ENCODE results near the gene C2orf72. TPM values are rescaled to one million over a fixed set of nuclear protein-coding genes. Genes with fewer than 3 reads are reported as not detected.
"Not testable (repeated sequence)": the region's sequence is repeated elsewhere in the genome, so short reads cannot be mapped to it uniquely, and the experiment has no call there.

C2orf72 gene
- total and polyA plus RNA-seq, 4 experiments from 2014 or later: not detected

DNA sequence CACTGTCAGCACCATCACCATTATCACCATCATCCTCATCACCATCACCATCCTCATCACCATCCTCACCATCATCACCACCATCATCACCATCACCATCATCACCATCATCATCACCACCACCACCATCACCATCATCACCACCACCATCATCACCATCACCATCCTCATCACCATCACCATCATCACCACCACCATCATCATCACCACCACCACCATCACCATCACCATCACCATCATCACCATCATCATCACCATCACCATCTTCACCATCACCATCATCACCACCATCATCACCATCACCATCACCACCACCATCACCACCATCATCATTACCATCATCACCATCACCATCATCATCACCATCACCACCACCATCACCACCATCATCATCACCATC is 32.4 kb upstream of the C2orf72 start:
- H3K27me3 Mint-ChIP-seq: peaks cover 21 to 27% of the 10 kb centered on the region in 2 donors
- H3K9me3 Mint-ChIP-seq; H3K4me3 ChIP-seq (ENCODE audit: low read length in 2 of 2); H3K27ac Mint-ChIP-seq; H3K9me3 ChIP-seq (ENCODE audit: control insufficient read depth in 1 of 2, low read length in 2 of 2); H3K36me3 Mint-ChIP-seq; H3K4me1 Mint-ChIP-seq; POLR2A ChIA-PET (ENCODE audit: partially characterized antibody); H3K36me3 ChIP-seq (ENCODE audit: insufficient read depth, low read length); H3K4me1 ChIP-seq (ENCODE audit: insufficient read depth, low read length); H3K27me3 ChIP-seq (ENCODE audit: insufficient read depth, low read length); H3K27ac ChIP-seq (ENCODE audit: low read depth, low read length); intact Hi-C loops (cut with micrococcal nuclease); DNase-seq: not testable (repeated sequence)
- CTCF ChIA-PET (ENCODE audit: partially characterized antibody): interaction anchor here (1.1 to 1.3 kb wide), 2 partner anchors 13 to 17 kb away, joined by 3 to 4 read pairs; no protein-coding TSS in a partner anchor
- peak overlapping the region in 1 of 8 donors; percentile 67 for H3K4me3 Mint-ChIP-seq

DNA sequence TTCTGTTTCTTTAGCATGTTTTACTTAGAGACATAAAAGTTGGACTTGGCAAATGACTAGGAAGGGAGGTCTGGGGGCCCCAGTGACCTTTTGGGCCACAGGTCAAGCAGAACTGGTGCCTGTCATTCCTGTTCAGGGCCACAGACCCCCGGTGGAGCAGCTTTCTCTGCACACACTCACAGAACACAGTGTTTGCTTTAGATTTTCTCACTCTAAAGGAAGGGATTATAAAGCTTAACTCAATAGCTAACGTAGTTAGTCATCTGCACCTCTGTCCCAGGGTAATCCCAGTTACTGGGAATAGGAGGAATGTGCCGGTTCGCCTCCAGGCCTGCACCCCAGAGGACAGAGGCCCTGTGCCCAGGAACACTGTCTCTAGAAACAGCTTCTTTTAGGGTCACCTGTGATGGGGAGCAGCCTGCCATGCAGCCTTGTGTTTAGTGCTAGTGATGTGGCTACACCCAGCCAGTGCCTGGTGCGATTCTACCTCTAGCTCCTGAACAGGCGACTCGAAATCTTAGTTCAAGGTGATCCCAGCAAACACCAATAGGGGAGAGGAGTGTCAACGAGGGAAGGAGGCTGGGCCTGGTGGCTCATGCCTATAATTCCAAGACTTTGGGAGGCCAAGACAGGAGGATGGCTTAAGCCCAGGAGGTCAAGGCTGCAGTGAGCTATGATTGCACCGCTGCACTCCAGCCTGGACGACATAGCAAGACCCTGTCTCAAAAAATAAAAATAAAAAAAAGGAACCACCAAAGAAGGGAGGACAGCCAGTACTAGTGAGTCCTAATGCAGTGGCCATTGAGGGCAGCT is 29.8 kb upstream of the C2orf72 start:
- H3K27me3 Mint-ChIP-seq: peaks cover 8 to 14% of the 10 kb centered on the region in 2 donors
- H3K27ac Mint-ChIP-seq: no peak overlapping the region
- no peak for DNase-seq
- peaks cover 0 to 6% (median 3%) of the 10 kb centered on the region in 8 donors for H3K9me3 Mint-ChIP-seq
- Histone ChIP-seq H3K27me3 (ENCODE audit: insufficient read depth, low read length) (no peaks in the 10 kb centered on the region), H3K27ac (ENCODE audit: low read depth, low read length) (no peak overlapping the region), H3K9me3 (ENCODE audit: control insufficient read depth in 1 of 2, low read length in 2 of 2) (no peaks in the 10 kb centered on the region), H3K36me3 (ENCODE audit: insufficient read depth, low read length) (no peaks in the 10 kb centered on the region), H3K4me1 (ENCODE audit: insufficient read depth, low read length) (no peaks in the 10 kb centered on the region), H3K4me3 (ENCODE audit: low read length in 2 of 2) (no peak overlapping the region)
- intact Hi-C loops (cut with micrococcal nuclease): no loop called here
- H3K4me1 Mint-ChIP-seq: peaks cover 0 to 3% (median 0%) of the 10 kb centered on the region in 4 donors
- POLR2A ChIA-PET (ENCODE audit: partially characterized antibody): no interaction called here
- peaks cover 0 to 4% of the 10 kb centered on the region in 2 donors for H3K36me3 Mint-ChIP-seq
- no peak overlapping the region for H3K4me3 Mint-ChIP-seq
- CTCF ChIA-PET (ENCODE audit: partially characterized antibody): interaction anchor here (1.2 kb wide), 1 partner anchor 20 kb away, joined by 3 read pairs; no protein-coding TSS in a partner anchor

DNA sequence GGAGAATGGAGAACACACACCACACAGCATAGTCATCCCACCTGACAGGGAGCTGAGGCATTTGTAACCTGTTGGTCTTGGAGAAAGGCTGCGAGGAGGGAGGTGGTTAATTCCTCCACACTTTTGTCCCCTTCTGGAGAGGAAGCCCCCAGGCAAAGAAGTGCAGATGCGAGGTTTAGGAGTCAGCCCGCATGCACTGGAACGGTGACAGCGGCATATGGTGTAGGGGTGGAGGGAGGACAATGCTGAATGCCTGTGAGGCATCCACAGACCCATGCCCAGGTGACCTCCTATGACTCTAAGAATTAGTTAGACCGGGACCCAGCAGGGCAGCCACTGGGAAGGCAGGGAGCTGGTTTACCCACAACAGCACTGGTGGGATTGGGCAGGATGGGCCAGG is 29.2 kb upstream of the C2orf72 start:
- Mint-ChIP-seq H3K4me3 (no peak overlapping the region), H3K9me3 (peaks cover 0 to 6% (median 3%) of the 10 kb centered on the region in 8 donors), H3K27ac (no peak overlapping the region), H3K4me1 (peaks cover 0 to 3% (median 0%) of the 10 kb centered on the region in 4 donors), H3K36me3 (peaks cover 0 to 4% of the 10 kb centered on the region in 2 donors), H3K27me3 (peaks cover 8 to 12% of the 10 kb centered on the region in 2 donors)
- ChIA-PET CTCF (ENCODE audit: partially characterized antibody) (interaction anchor here (1.2 kb wide), 1 partner anchor 21 kb away, joined by 3 read pairs; no protein-coding TSS in a partner anchor), POLR2A (ENCODE audit: partially characterized antibody) (no interaction called here)
- Histone ChIP-seq H3K9me3 (ENCODE audit: control insufficient read depth in 1 of 2, low read length in 2 of 2) (no peaks in the 10 kb centered on the region), H3K4me1 (ENCODE audit: insufficient read depth, low read length) (no peaks in the 10 kb centered on the region), H3K27me3 (ENCODE audit: insufficient read depth, low read length) (no peaks in the 10 kb centered on the region), H3K4me3 (ENCODE audit: low read length in 2 of 2) (no peak overlapping the region), H3K36me3 (ENCODE audit: insufficient read depth, low read length) (no peaks in the 10 kb centered on the region), H3K27ac (ENCODE audit: low read depth, low read length) (no peak overlapping the region)
- intact Hi-C loops (cut with micrococcal nuclease): no loop called here
- no peak for DNase-seq

DNA sequence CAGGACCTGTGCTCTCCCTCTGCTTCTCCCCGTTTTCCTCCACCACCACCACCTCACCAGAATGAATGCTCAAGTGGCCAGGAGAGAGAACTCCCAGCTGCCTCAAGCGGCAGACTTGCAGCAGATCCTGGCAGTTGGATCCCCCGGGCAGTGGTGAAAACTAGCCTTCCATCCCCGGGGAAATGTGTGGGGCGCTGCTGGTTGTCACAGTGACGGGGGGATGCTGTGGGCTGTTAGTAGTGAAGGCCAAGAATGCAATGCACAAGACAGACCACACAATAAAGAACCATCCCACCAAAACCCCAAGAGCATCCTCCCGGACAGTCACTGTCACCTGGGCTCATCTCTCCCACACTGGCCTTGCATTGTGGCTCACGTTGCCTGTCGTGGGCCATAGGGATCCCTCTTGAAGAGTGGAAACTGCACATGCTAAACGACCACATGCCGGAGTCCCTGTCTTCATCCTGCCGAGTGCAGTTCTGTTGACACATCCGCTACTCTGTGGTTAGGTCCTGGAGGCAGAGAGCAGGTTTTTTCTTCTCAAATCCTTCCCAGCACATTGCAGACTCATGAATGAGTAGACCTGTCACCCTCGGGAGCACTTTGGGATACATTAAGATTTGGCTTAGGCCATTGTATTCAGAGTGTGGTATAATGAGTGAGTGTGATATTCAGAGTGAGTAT is 27.9 kb upstream of the C2orf72 start:
- no peak overlapping the region for H3K4me3 ChIP-seq (ENCODE audit: low read length in 2 of 2)
- Mint-ChIP-seq H3K9me3 (peaks cover 0 to 6% (median 3%) of the 10 kb centered on the region in 8 donors), H3K4me3 (no peak overlapping the region), H3K27ac (no peak overlapping the region), H3K27me3 (peaks cover 8 to 10% of the 10 kb centered on the region in 2 donors), H3K4me1 (peaks cover 0 to 3% (median 0%) of the 10 kb centered on the region in 4 donors), H3K36me3 (peaks cover 0 to 4% of the 10 kb centered on the region in 2 donors)
- intact Hi-C loops (cut with micrococcal nuclease): no loop called here
- no peaks in the 10 kb centered on the region for H3K27me3 ChIP-seq (ENCODE audit: insufficient read depth, low read length)
- DNase-seq: no peak
- H3K9me3 ChIP-seq (ENCODE audit: control insufficient read depth in 1 of 2, low read length in 2 of 2): no peaks in the 10 kb centered on the region
- no peak overlapping the region for H3K27ac ChIP-seq (ENCODE audit: low read depth, low read length)
- ChIA-PET CTCF (ENCODE audit: partially characterized antibody) (no interaction called here), POLR2A (ENCODE audit: partially characterized antibody) (no interaction called here)
- no peaks in the 10 kb centered on the region for H3K36me3 ChIP-seq (ENCODE audit: insufficient read depth, low read length)
- no peaks in the 10 kb centered on the region for H3K4me1 ChIP-seq (ENCODE audit: insufficient read depth, low read length)

DNA sequence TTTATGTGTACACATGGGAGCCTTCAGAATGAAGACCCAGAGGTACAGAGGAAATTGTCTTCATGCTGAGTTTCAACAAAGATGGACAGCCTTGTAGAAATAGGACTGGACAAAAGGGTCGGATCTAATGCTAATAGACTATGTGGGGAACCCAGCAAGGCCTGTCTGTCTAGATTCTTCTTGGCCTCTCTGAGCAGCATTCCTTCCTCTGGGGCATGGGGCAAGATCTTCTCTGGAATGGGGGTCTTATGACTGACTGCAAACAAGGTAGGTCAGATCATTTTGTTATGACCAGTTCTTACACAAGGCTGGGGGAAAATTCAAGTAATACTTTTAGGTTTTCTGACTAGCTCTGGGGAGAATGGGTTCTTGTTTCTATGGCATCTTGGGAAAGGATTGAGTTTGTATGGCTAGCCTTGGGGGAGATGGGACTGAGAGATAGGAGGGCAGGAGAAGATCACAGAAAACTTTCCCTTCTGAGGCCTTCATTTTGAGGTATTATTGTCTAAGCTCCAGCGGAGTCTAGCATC is 27.1 kb upstream of the C2orf72 start:
- intact Hi-C loops (cut with micrococcal nuclease): no loop called here
- no peak overlapping the region for H3K4me3 Mint-ChIP-seq
- no peak overlapping the region for H3K4me3 ChIP-seq (ENCODE audit: low read length in 2 of 2)
- no peaks in the 10 kb centered on the region for H3K9me3 ChIP-seq (ENCODE audit: control insufficient read depth in 1 of 2, low read length in 2 of 2)
- H3K27me3 Mint-ChIP-seq: peaks cover 10 to 14% of the 10 kb centered on the region in 2 donors
- H3K4me1 ChIP-seq (ENCODE audit: insufficient read depth, low read length): no peaks in the 10 kb centered on the region
- H3K4me1 Mint-ChIP-seq: peaks cover 0 to 3% (median 0%) of the 10 kb centered on the region in 4 donors
- DNase-seq: no peak
- CTCF ChIA-PET (ENCODE audit: partially characterized antibody): interaction anchor here (0.7 kb wide), 1 partner anchor 15 kb away, joined by 3 read pairs; no protein-coding TSS in a partner anchor
- no peaks in the 10 kb centered on the region for H3K27me3 ChIP-seq (ENCODE audit: insufficient read depth, low read length)
- peaks cover 0 to 4% of the 10 kb centered on the region in 2 donors for H3K36me3 Mint-ChIP-seq
- POLR2A ChIA-PET (ENCODE audit: partially characterized antibody): no interaction called here
- no peak overlapping the region for H3K27ac ChIP-seq (ENCODE audit: low read depth, low read length)
- no peak overlapping the region for H3K27ac Mint-ChIP-seq
- H3K36me3 ChIP-seq (ENCODE audit: insufficient read depth, low read length): no peaks in the 10 kb centered on the region
- H3K9me3 Mint-ChIP-seq: peaks cover 0 to 4% (median 3%) of the 10 kb centered on the region in 8 donors

DNA sequence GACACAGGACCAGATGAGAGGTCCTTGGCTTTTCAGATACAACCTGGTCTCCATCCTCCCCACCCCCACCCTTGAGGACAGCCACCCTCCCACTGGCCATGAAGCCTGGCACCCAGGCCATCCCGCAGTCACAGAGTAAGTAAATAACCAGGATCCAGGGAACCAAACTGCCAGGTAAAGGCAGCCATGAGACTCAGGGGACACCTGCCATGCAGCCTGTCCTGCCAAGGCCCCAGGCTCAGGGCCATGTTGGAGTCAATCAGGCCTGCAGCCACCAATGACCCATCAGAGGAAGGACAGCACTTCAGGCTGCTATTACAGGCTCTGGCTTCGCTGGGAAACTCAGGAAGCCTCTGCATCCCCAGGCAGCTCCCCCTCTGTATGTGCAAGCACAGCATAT is 25.8 kb upstream of the C2orf72 start:
- Histone ChIP-seq H3K4me1 (ENCODE audit: insufficient read depth, low read length) (no peaks in the 10 kb centered on the region), H3K27me3 (ENCODE audit: insufficient read depth, low read length) (no peaks in the 10 kb centered on the region), H3K27ac (ENCODE audit: low read depth, low read length) (no peak overlapping the region), H3K36me3 (ENCODE audit: insufficient read depth, low read length) (no peaks in the 10 kb centered on the region), H3K9me3 (ENCODE audit: control insufficient read depth in 1 of 2, low read length in 2 of 2) (no peaks in the 10 kb centered on the region), H3K4me3 (ENCODE audit: low read length in 2 of 2) (no peak overlapping the region)
- ChIA-PET CTCF (ENCODE audit: partially characterized antibody) (interaction anchor here (0.9 kb wide), 1 partner anchor 10 kb away, joined by 3 read pairs; no protein-coding TSS in a partner anchor), POLR2A (ENCODE audit: partially characterized antibody) (no interaction called here)
- DNase-seq: no peak
- no peak overlapping the region for H3K4me3 Mint-ChIP-seq
- no peaks in the 10 kb centered on the region for H3K9me3 Mint-ChIP-seq
- peaks cover 8 to 14% of the 10 kb centered on the region in 2 donors for H3K27me3 Mint-ChIP-seq
- H3K36me3 Mint-ChIP-seq: no peaks in the 10 kb centered on the region
- intact Hi-C loops (cut with micrococcal nuclease): no loop called here
- no peaks in the 10 kb centered on the region for H3K4me1 Mint-ChIP-seq
- H3K27ac Mint-ChIP-seq: no peak overlapping the region

DNA sequence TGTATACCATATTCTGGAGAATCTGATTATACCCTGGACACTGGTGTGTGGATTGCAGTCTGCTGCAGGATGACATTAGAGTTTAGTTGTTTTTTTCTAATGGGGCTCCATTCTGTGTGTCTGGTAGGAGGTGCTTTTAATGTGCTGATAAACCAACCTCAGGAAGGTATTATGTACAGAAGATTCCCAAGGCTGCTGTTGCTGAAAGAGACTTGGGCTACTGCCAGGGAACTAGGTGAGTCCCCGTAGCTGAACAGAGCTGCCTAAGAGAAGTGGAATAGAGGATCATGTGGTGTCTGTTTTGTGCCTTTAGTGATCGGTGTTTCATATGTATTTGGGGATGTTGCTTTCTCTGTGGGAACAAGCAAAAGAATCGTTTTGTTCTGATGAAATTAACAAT is 24.9 kb upstream of the C2orf72 start:
- no peaks in the 10 kb centered on the region for H3K4me1 Mint-ChIP-seq
- no peaks in the 10 kb centered on the region for H3K36me3 ChIP-seq (ENCODE audit: insufficient read depth, low read length)
- H3K4me3 ChIP-seq (ENCODE audit: low read length in 2 of 2): no peak overlapping the region
- H3K27me3 ChIP-seq (ENCODE audit: insufficient read depth, low read length): no peaks in the 10 kb centered on the region
- H3K9me3 Mint-ChIP-seq: no peaks in the 10 kb centered on the region
- no peaks in the 10 kb centered on the region for H3K9me3 ChIP-seq (ENCODE audit: control insufficient read depth in 1 of 2, low read length in 2 of 2)
- ChIA-PET CTCF (ENCODE audit: partially characterized antibody) (interaction anchor here (0.9 kb wide), 1 partner anchor 9 kb away, joined by 3 read pairs; no protein-coding TSS in a partner anchor), POLR2A (ENCODE audit: partially characterized antibody) (no interaction called here)
- DNase-seq: no peak
- no peaks in the 10 kb centered on the region for H3K4me1 ChIP-seq (ENCODE audit: insufficient read depth, low read length)
- no peak overlapping the region for H3K27ac Mint-ChIP-seq
- peaks cover 13 to 14% of the 10 kb centered on the region in 2 donors for H3K27me3 Mint-ChIP-seq
- no peaks in the 10 kb centered on the region for H3K36me3 Mint-ChIP-seq
- intact Hi-C loops (cut with micrococcal nuclease): no loop called here
- no peak overlapping the region for H3K4me3 Mint-ChIP-seq
- H3K27ac ChIP-seq (ENCODE audit: low read depth, low read length): no peak overlapping the region
